ENCODE measurements around the gene PALS1. TPM values are rescaled to one million over a fixed set of nuclear protein-coding genes. Genes with fewer than 3 reads are reported as not detected.

The PALS1 gene
- 10 to 100 TPM; 18.9 to 28.6 (median 25.8) TPM for total RNA-seq

DNA sequence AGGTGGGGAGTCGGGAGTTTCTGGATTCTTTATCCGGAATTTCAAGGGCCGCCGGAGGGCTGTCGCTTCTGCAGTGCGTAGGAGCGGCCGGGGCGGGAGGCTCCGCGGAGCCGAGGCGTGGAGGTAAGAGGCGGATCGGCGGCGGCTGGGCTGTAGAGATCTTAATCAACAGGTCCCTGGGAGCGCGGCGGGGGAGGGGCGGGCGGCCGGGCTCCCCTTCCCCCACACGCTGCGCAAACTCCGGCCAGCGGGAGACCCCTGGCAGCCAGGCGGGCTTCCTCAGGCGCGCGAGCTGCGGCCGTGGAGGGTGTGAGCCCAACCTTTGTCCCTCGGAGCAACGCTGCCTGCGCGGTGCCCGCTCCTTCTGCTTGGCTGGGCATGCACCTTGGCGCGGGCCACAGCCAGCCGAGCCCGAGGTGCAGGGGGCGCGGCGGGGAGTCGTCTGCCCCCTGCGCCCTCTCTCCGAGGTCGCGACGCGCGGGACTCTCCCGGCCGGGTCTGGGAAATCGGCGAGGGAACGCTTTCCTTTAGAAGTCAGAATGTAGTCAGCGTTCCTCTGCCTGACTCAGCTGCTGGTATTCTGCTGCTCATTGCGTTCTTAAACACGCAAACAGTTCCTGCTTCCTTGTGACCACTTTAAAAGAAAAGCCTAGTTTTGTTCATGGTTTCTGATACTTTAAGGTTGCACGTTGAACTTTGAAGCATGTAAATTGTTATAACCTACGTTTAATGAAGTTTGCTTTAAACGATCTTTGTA is at the start of gene PALS1:
PALS1 (plus strand) TSS at position 25 of the 757 bp plus-strand sequence. CDS start 37,736 bp downstream, outside the sequence.
- intact Hi-C loops (cut with DNase I) = no loop called here
- no peaks in the 10 kb centered on the region for H3K36me3 ChIP-seq
- peak within 1 kb of the TSS; percentile 97 to 100 (median 100) for H3K27ac ChIP-seq
- H3K4me3 ChIP-seq = peak within 1 kb of the TSS; percentile 92 to 99 (median 96)
- peak in 2 of 4 donors; percentile 6 to 31 for TF ChIP-seq POLR2A (IDR thresholded peaks at IDR 0.05)
- TF ChIP-seq, protein P1, sequence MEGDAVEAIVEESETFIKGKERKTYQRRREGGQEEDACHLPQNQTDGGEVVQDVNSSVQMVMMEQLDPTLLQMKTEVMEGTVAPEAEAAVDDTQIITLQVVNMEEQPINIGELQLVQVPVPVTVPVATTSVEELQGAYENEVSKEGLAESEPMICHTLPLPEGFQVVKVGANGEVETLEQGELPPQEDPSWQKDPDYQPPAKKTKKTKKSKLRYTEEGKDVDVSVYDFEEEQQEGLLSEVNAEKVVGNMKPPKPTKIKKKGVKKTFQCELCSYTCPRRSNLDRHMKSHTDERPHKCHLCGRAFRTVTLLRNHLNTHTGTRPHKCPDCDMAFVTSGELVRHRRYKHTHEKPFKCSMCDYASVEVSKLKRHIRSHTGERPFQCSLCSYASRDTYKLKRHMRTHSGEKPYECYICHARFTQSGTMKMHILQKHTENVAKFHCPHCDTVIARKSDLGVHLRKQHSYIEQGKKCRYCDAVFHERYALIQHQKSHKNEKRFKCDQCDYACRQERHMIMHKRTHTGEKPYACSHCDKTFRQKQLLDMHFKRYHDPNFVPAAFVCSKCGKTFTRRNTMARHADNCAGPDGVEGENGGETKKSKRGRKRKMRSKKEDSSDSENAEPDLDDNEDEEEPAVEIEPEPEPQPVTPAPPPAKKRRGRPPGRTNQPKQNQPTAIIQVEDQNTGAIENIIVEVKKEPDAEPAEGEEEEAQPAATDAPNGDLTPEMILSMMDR (IDR thresholded peaks at IDR 0.05) = peak in 1 of 6 experiments; percentile 1
- no peaks in the 10 kb centered on the region for H3K27me3 ChIP-seq
- 0 to 1% methylated on average over 8 to 9 of the region's 64 CpGs for WGBS, 2 donors
- no peaks in the 10 kb centered on the region for H3K9me3 ChIP-seq
- DNase-seq = no peak
- peaks cover 3 to 37% (median 13%) of the 10 kb centered on the region in 3 donors for H3K4me1 ChIP-seq

DNA sequence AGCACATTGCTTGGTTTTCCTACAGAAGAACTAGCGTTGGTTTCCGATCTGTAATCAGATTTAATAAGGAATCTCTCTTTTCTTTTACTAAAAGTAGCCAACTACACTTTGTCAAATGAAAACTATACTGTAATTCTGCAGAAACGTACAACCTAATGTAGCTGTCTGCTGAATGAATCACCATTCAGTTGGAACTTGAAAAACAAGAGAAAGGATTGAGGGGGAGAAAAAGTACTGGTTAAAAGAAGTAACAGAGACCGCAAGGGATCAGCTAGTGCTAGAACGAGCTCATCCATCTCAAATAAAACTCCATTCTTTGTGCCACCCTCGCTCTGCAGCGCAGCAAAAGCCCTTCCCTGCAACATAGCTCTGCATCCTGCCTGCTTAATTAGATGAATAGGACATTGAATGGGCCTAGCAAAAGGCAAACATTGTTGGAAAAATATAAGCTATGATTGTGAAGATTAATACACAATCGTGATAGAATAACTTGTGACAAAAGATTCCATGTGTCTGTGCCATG is 49.4 kb upstream of the PALS1 start:
- 75 to 77% methylated on average over 8 of the region's 8 CpGs for WGBS, 2 donors
- H3K4me3 ChIP-seq = no peak overlapping the region
- peaks cover 0 to 7% (median under 1%) of the 10 kb centered on the region in 3 donors for H3K4me1 ChIP-seq
- H3K36me3 ChIP-seq = no peaks in the 10 kb centered on the region
- TF ChIP-seq, protein P1 (IDR thresholded peaks at IDR 0.05) = no peak
- TF ChIP-seq POLR2A (IDR thresholded peaks at IDR 0.05) = no peak
- no peak for DNase-seq
- H3K27me3 ChIP-seq = no peaks in the 10 kb centered on the region
- no peaks in the 10 kb centered on the region for H3K9me3 ChIP-seq
- intact Hi-C loops (cut with DNase I) = no loop called here
- H3K27ac ChIP-seq = no peak overlapping the region

DNA sequence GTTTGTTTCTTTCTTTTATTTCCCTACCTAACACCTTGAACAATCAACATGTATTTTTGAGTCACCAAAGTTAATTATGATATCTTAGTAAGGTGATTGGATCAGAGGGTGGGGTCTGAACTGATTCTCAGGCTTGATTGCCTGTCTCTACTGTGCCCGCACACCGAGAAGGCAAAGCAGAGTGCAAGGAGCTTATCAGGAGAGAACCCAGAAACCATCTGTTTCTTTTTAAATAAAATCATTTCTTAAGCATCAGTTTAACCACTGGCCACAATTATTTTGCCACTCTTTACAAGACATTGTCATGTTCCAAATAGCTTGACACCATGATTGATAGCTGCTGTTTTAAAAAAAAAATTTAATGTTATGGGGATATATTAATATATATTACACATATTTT is 48.9 kb upstream of the PALS1 start:
- 92 to 94% methylated on average over 2 of the region's 2 CpGs for WGBS, 2 donors
- H3K4me3 ChIP-seq = no peak overlapping the region
- no peak overlapping the region for H3K27ac ChIP-seq
- no peaks in the 10 kb centered on the region for H3K36me3 ChIP-seq
- TF ChIP-seq POLR2A (IDR thresholded peaks at IDR 0.05) = no peak
- TF ChIP-seq, protein P1 (IDR thresholded peaks at IDR 0.05) = no peak
- no peaks in the 10 kb centered on the region for H3K9me3 ChIP-seq
- H3K27me3 ChIP-seq = no peaks in the 10 kb centered on the region
- peaks cover 0 to 4% (median 0%) of the 10 kb centered on the region in 3 donors for H3K4me1 ChIP-seq
- DNase-seq = no peak
- intact Hi-C loops (cut with DNase I) = no loop called here

DNA sequence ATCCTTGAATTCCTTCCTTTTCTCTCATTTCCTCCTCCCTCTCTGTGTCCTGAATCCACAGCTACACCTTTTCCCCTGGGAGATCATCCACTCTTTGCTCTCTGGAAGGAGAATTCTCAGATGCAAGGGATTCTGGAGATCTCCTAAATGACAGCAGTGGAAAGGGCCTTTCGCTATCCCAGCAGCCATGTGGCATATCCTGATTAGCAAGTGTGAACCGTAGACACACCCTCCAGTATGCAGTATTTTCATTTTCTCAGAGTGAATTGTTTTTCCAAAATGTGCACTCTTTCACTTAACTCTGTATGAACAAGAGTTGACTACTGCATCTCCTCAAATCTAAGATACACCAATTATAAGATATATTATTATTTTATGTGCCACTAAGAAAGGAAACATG is 46.0 kb upstream of the PALS1 start:
- WGBS, 2 donors = 58 to 61% methylated on average over 2 of the region's 2 CpGs
- no peaks in the 10 kb centered on the region for H3K36me3 ChIP-seq
- H3K27me3 ChIP-seq = no peaks in the 10 kb centered on the region
- DNase-seq = no peak
- intact Hi-C loops (cut with DNase I) = no loop called here
- H3K9me3 ChIP-seq = no peaks in the 10 kb centered on the region
- peaks cover 0 to 4% (median 0%) of the 10 kb centered on the region in 3 donors for H3K4me1 ChIP-seq
- no peak overlapping the region for H3K27ac ChIP-seq
- TF ChIP-seq, protein P1 (IDR thresholded peaks at IDR 0.05) = no peak
- no peak for TF ChIP-seq POLR2A (IDR thresholded peaks at IDR 0.05)
- H3K4me3 ChIP-seq = no peak overlapping the region

DNA sequence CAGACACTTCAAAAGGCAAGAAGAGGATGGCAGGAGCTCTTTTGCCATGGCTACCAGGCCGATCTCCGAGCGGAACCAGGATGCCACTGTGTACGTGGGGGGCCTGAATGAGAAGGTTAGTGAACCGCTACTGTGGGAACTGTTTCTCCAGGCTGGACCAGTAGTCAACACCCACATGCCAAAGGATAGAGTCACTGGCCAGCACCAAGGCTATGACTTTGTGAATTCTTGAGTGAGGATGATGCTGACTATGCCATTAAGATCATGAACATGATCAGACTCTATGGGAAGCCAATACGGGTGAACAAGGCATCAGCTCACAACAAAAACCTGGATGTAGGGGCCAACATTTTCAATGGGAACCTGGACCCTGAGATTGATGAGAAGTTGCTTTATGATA is 42.2 kb upstream of the PALS1 start:
- 88 to 92% methylated on average over 6 of the region's 6 CpGs for WGBS, 2 donors
- no peak for DNase-seq
- no peak overlapping the region for H3K4me3 ChIP-seq
- no peaks in the 10 kb centered on the region for H3K36me3 ChIP-seq
- no peak overlapping the region for H3K27ac ChIP-seq
- H3K27me3 ChIP-seq = no peaks in the 10 kb centered on the region
- peaks cover 0 to 4% (median 0%) of the 10 kb centered on the region in 3 donors for H3K4me1 ChIP-seq
- intact Hi-C loops (cut with DNase I) = no loop called here
- no peaks in the 10 kb centered on the region for H3K9me3 ChIP-seq
- TF ChIP-seq POLR2A (IDR thresholded peaks at IDR 0.05) = no peak
- TF ChIP-seq, protein P1 (IDR thresholded peaks at IDR 0.05) = no peak
